CD14-positive monocyte (primary cell): ENCODE results near the gene PRCD. TPM values are rescaled to one million over a fixed set of nuclear protein-coding genes. Genes with fewer than 3 reads are reported as not detected.

Experiments
- DNase-seq, 3 donors: peaks; one replicate each; pipeline ENCODE4 v3.0.0-alpha.2; 2011 to 2022
- H2AFZ ChIP-seq: 2 replicates; pipeline ENCODE4 v1.6.0; 2012; ENCODE audit warnings: mild to moderate bottlenecking, low read depth, low read length, inconsistent platforms; ENCODE audit not compliant: insufficient read depth, poor library complexity, severe bottlenecking
- H3K27ac ChIP-seq, 2 donors: 1 replicate in 1 of 2; 2 replicates in 1 of 2; pipeline ENCODE4 v1.5.1; 2012 to 2013; ENCODE audit warnings: low read length in 2 of 2, control low read depth in 1 of 2, inconsistent platforms in 1 of 2, low read depth in 1 of 2, mild to moderate bottlenecking in 1 of 2
- H3K27me3 ChIP-seq, 2 donors: one replicate each; pipeline versions ENCODE4 v1.6.0 to v1.6.1; 2011 to 2013; ENCODE audit warnings: low read length in 2 of 2; ENCODE audit not compliant: control insufficient read depth in 2 of 2, insufficient read depth in 2 of 2
- H3K36me3 ChIP-seq, 2 donors: replicated peaks in 1 of 2; 1 replicate in 1 of 2; 2 replicates in 1 of 2; pipeline versions ENCODE4 v1.5.1 to v1.6.1; 2012 to 2013; ENCODE audit warnings: low read length in 2 of 2, control low read depth in 1 of 2, inconsistent platforms in 1 of 2, mild to moderate bottlenecking in 1 of 2; ENCODE audit not compliant: insufficient read depth in 2 of 2, control insufficient read depth in 1 of 2
- H3K4me1 ChIP-seq, 2 donors: 1 replicate in 1 of 2; 2 replicates in 1 of 2; pipeline versions ENCODE4 v1.5.1 to v1.6.1; 2012 to 2013; ENCODE audit warnings: low read length in 2 of 2, control low read depth in 1 of 2, inconsistent platforms in 1 of 2, mild to moderate bottlenecking in 1 of 2, moderate library complexity in 1 of 2; ENCODE audit not compliant: insufficient read depth in 2 of 2, control insufficient read depth in 1 of 2
- H3K4me2 ChIP-seq: replicated peaks from 2 replicates; pipeline ENCODE3; 2012; ENCODE audit warnings: low read length, moderate library complexity, mild to moderate bottlenecking; ENCODE audit not compliant: poor library complexity, severe bottlenecking; ENCODE audit errors: extremely low read depth
- H3K4me3 ChIP-seq, 3 experiments: fragments of 200-600 bp in 1 of 3; sonication (generic) in 1 of 3; replicated peaks in 1 of 3; 1 replicate in 2 of 3; 2 replicates in 1 of 3; pipeline ENCODE4 v1.5.1; 2011 to 2013; ENCODE audit warnings: low read length in 3 of 3, mild to moderate bottlenecking in 3 of 3, control low read depth in 2 of 3, low read depth in 2 of 3, inconsistent platforms in 1 of 3, moderate library complexity in 1 of 3
- H3K79me2 ChIP-seq: 2 replicates; pipeline ENCODE4 v1.6.0; 2012; ENCODE audit warnings: mild to moderate bottlenecking, control low read depth, inconsistent platforms, low read length, moderate library complexity; ENCODE audit not compliant: insufficient read depth
- H3K9ac ChIP-seq: 2 replicates; pipeline ENCODE4 v1.6.0; 2017; ENCODE audit warnings: low read length, mild to moderate bottlenecking; ENCODE audit not compliant: insufficient read depth, poor library complexity, severe bottlenecking
- H3K9me3 ChIP-seq, 2 donors: replicated peaks in 1 of 2; 1 replicate in 1 of 2; 2 replicates in 1 of 2; pipeline versions ENCODE4 v1.5.1 to v1.6.1; 2012 to 2013; ENCODE audit warnings: low read length in 2 of 2, control low read depth in 1 of 2; ENCODE audit not compliant: control insufficient read depth in 1 of 2, insufficient read depth in 1 of 2
- H4K20me1 ChIP-seq: 2 replicates; pipeline ENCODE4 v1.6.0; 2012; ENCODE audit warnings: mild to moderate bottlenecking, low read length, control low read depth, moderate library complexity; ENCODE audit not compliant: insufficient read depth
- H3K27ac Mint-ChIP-seq, 7 donors: one replicate each; pipeline ENCODE4 v1.8.0; 2020; ENCODE audit warnings: mild to moderate bottlenecking in 7 of 7, mixed read lengths in 7 of 7, moderate library complexity in 6 of 7, inconsistent platforms in 2 of 7
- H3K27me3 Mint-ChIP-seq, 3 donors: one replicate each; pipeline ENCODE4 v1.8.0; 2021 to 2022; ENCODE audit warnings: low read depth in 3 of 3, mild to moderate bottlenecking in 3 of 3, mixed read lengths in 3 of 3, moderate library complexity in 3 of 3, inconsistent platforms in 1 of 3
- H3K36me3 Mint-ChIP-seq, 2 donors: one replicate each; pipeline ENCODE4 v1.8.0; 2020; ENCODE audit warnings: mixed read lengths in 2 of 2, inconsistent platforms in 1 of 2, mild to moderate bottlenecking in 1 of 2
- H3K4me1 Mint-ChIP-seq: one replicate; pipeline ENCODE4 v1.8.0; 2020; ENCODE audit warnings: mild to moderate bottlenecking, mixed read lengths
- H3K4me3 Mint-ChIP-seq, 2 donors: one replicate each; pipeline ENCODE4 v1.8.0; 2020; ENCODE audit warnings: mild to moderate bottlenecking in 2 of 2, mixed read lengths in 2 of 2, moderate library complexity in 1 of 2
- H3K9me3 Mint-ChIP-seq, 7 donors: one replicate each; pipeline ENCODE4 v1.8.0; 2020 to 2022; ENCODE audit warnings: mixed read lengths in 7 of 7, mild to moderate bottlenecking in 6 of 7, moderate library complexity in 6 of 7, inconsistent platforms in 2 of 7
- CTCF ChIP-seq: fragments of 200-600 bp; IDR thresholded peaks from one replicate; pipeline ENCODE4 v1.8.0; 2022; ENCODE audit warnings: antibody characterized with exemption, mild to moderate bottlenecking
- WGBS: methylation state at CpG from one replicate; pipeline ENCODE4 v1.1.5; 2013; ENCODE audit warnings: missing lambda C conversion rate; ENCODE audit not compliant: insufficient coverage; 5-methylcytosine and 5-hydroxymethylcytosine counted together
- intact Hi-C, 2 donors: fragments of 100-400 bp; cut with micrococcal nuclease; formaldehyde crosslinking; loops; one replicate each; pipeline versions ENCODE4 v1.15.0 to v1.15.1; 2023
- polyA plus RNA-seq, 3 donors: library from polyadenylated mRNA; depleted of rRNA in 1 of 3; unstranded in 2 of 3; stranded (reverse) in 1 of 3; fragments of 300-500 nt in 2 of 3; fragments of >200 nt in 1 of 3; fragmentation: Illumina TruSeq in 2 of 3; gene quantifications; 1 replicate in 2 of 3; 2 replicates in 1 of 3; pipeline ENCODE4 v1.2.3, GENCODE V29; 2012 to 2021

PRCD gene
- polyA plus RNA-seq, 3 donors = not detected

- peaks cover 91% of the 10 kb centered on the region for H3K4me1 Mint-ChIP-seq
- WGBS = 0% methylated on average over 11 of the region's 15 CpGs
- peaks cover 0 to 2% (median 0%) of the 10 kb centered on the region in 3 donors for H3K27me3 Mint-ChIP-seq
- intact Hi-C loops = loop anchor here (1.0 kb wide), 2 partner anchors 8 to 9 kb away; partner anchors contain the start of gene RHBDF2 (in 2 of the 2)
- Histone ChIP-seq H3K36me3 (peaks cover 17 to 23% of the 10 kb centered on the region in 2 donors), H2AFZ (no peak overlapping the region), H3K9ac (peak overlapping the region; percentile 97), H3K4me2 (peak overlapping the region; percentile 99), H3K79me2 (peaks cover 68% of the 10 kb centered on the region), H3K9me3 (no peaks in the 10 kb centered on the region), H3K4me1 (peaks cover 89 to 96% of the 10 kb centered on the region in 2 donors), H3K4me3 (peak overlapping the region; percentile 42 to 85 (median 52)), H3K27ac (peak overlapping the region; percentile 99), H3K27me3 (no peaks in the 10 kb centered on the region), H4K20me1 (no peaks in the 10 kb centered on the region)
- H3K27ac Mint-ChIP-seq = peak overlapping the region; percentile 99 to 100 (median 100)
- peaks cover 23 to 41% of the 10 kb centered on the region in 2 donors for H3K36me3 Mint-ChIP-seq
- no peak for TF ChIP-seq CTCF
- peak overlapping the region; percentile 84 to 93 for H3K4me3 Mint-ChIP-seq
- DNase-seq = peak; percentile 97 to 99 (median 98)
- H3K9me3 Mint-ChIP-seq = no peaks in the 10 kb centered on the region
Observed at GRCh38 chr17:76492989-76493501, 46.8 kb upstream of the PRCD start.

- Histone ChIP-seq H3K4me3 (peak overlapping the region in 2 of 3 experiments; percentile 24 to 54), H3K79me2 (peaks cover 74% of the 10 kb centered on the region), H3K27ac (peak overlapping the region; percentile 99), H3K36me3 (peaks cover 17 to 28% of the 10 kb centered on the region in 2 donors), H3K4me2 (peak overlapping the region; percentile 99), H2AFZ (no peak overlapping the region), H3K27me3 (no peaks in the 10 kb centered on the region), H3K4me1 (peaks cover 94 to 98% of the 10 kb centered on the region in 2 donors), H4K20me1 (no peaks in the 10 kb centered on the region), H3K9me3 (no peaks in the 10 kb centered on the region), H3K9ac (peak overlapping the region; percentile 97)
- H3K4me3 Mint-ChIP-seq = peak overlapping the region; percentile 84 to 93
- TF ChIP-seq CTCF = no peak
- peaks cover 0 to 2% (median 0%) of the 10 kb centered on the region in 3 donors for H3K27me3 Mint-ChIP-seq
- 14% methylated on average over 8 of the region's 21 CpGs for WGBS
- H3K27ac Mint-ChIP-seq = peak overlapping the region; percentile 99 to 100 (median 100)
- H3K36me3 Mint-ChIP-seq = peaks cover 29 to 43% of the 10 kb centered on the region in 2 donors
- peaks cover 96% of the 10 kb centered on the region for H3K4me1 Mint-ChIP-seq
- H3K9me3 Mint-ChIP-seq = no peaks in the 10 kb centered on the region
- intact Hi-C loops = loop anchor here (1.0 kb wide), 2 partner anchors 8 to 9 kb away; partner anchors contain the start of gene RHBDF2 (in 2 of the 2)
- DNase-seq = no peak
Observed at GRCh38 chr17:76493505-76494167, 46.2 kb upstream of the PRCD start.
